Neural cell (in vitro differentiated cells): ENCODE results near the gene CDA.

Experiments
- CTCF ChIP-seq: fragments of 450-650 bp; IDR thresholded peaks from 2 replicates; pipeline ENCODE4 v1.5.1; 2014; ENCODE audit warnings: antibody characterized with exemption, mild to moderate bottlenecking, moderate library complexity; ENCODE audit not compliant: poor library complexity, severe bottlenecking
- EZH2 ChIP-seq: fragments of 200-600, 300-800 bp; shearing (Covaris generic), sonication (generic); IDR thresholded peaks from 2 replicates; pipeline ENCODE4 v1.6.1; 2014; ENCODE audit warnings: antibody characterized with exemption, low read length, borderline replicate concordance, mild to moderate bottlenecking; ENCODE audit not compliant: insufficient read depth, poor library complexity, severe bottlenecking
- MXI1 ChIP-seq: fragments of 450-650 bp; conservative IDR thresholded peaks from 2 replicates; pipeline ENCODE4 v1.6.1; 2014; ENCODE audit warnings: antibody characterized with exemption, mild to moderate bottlenecking; ENCODE audit not compliant: poor library complexity, severe bottlenecking
- POLR2AphosphoS5 ChIP-seq: IDR thresholded peaks from 2 replicates; pipeline ENCODE4 v1.6.1; 2012
- RAD21 ChIP-seq: fragments of 450-650 bp; conservative IDR thresholded peaks from 2 replicates; pipeline ENCODE4 v1.6.1; 2014; ENCODE audit warnings: antibody characterized with exemption, mild to moderate bottlenecking, moderate library complexity
- REST ChIP-seq: IDR thresholded peaks from 2 replicates; pipeline ENCODE4 v1.6.1; 2012; ENCODE audit warnings: borderline replicate concordance
- TAF1 ChIP-seq: IDR thresholded peaks from 2 replicates; pipeline ENCODE4 v1.6.1; 2012; ENCODE audit warnings: low read depth

GRCh38 chr1:20600156-20600555 lies 11.3 kb downstream of the CDA start:
- TF ChIP-seq CTCF (no peak), TAF1 (no peak), RAD21 (no peak), POLR2AphosphoS5 (no peak), EZH2 (no peak), REST (no peak), MXI1 (no peak)
